SK-MEL-5 (cell line): ENCODE measurements around the gene FRMD3. TPM values are rescaled to one million over a fixed set of nuclear protein-coding genes. Genes with fewer than 3 reads are reported as not detected.

Source experiments
- DNase-seq: peaks from one replicate; pipeline ENCODE4 v3.0.0-alpha.2; 2016; ENCODE audit warnings: low read depth, low spot score
- in situ Hi-C: cut with HindIII; loops from 2 replicates; pipeline ENCODE4 v1.10.0; 2016; ENCODE audit warnings: low sequenced_read_pairs, high pct_unique_total_duplicates, low pct_unique_long_range_greater_than_20kb
- total RNA-seq: library from RNA; depleted of rRNA; stranded (reverse); fragments of >200 nt; shearing (Covaris generic); gene quantifications from 2 replicates; pipeline ENCODE4 v1.2.3, GENCODE V29; 2014

The FRMD3 gene
- total RNA-seq, 1 experiment from 2014 or later: 22.1 TPM

- in situ Hi-C loops: no loop called here
- DNase-seq: no peak
Observed at GRCh38 chr9:83257937-83258891, 280.0 kb downstream of the FRMD3 start.

GRCh38 chr9:83247732-83248131 lies 290.5 kb downstream of the FRMD3 start:
- in situ Hi-C loops: no loop called here
- no peak for DNase-seq

- in situ Hi-C loops: no loop called here
- no peak for DNase-seq
Observed at GRCh38 chr9:83245979-83246659, 292.1 kb downstream of the FRMD3 start.

GRCh38 chr9:83242066-83242465 lies 296.1 kb downstream of the FRMD3 start:
- DNase-seq: no peak
- in situ Hi-C loops: no loop called here

- in situ Hi-C loops: no loop called here
- no peak for DNase-seq
Observed at GRCh38 chr9:83240671-83241070, 297.5 kb downstream of the FRMD3 start.

GRCh38 chr9:83239747-83240146 lies 298.5 kb downstream of the FRMD3 start:
- in situ Hi-C loops: no loop called here
- DNase-seq: peak; percentile 48

GRCh38 chr9:83238871-83239640 lies 299.1 kb downstream of the FRMD3 start:
- DNase-seq: peak; percentile 96
- in situ Hi-C loops: no loop called here

- no peak for DNase-seq
- in situ Hi-C loops: no loop called here
Observed at GRCh38 chr9:83236029-83236696, 302.0 kb downstream of the FRMD3 start.

GRCh38 chr9:83235526-83235925 lies 302.7 kb downstream of the FRMD3 start:
- no peak for DNase-seq
- in situ Hi-C loops: no loop called here

GRCh38 chr9:83234541-83234940 lies 303.7 kb downstream of the FRMD3 start:
- no peak for DNase-seq
- in situ Hi-C loops: no loop called here

GRCh38 chr9:83233647-83234046 lies 304.6 kb downstream of the FRMD3 start:
- DNase-seq: no peak
- in situ Hi-C loops: no loop called here

GRCh38 chr9:83231039-83231438 lies 307.2 kb downstream of the FRMD3 start:
- peak; percentile 38 for DNase-seq

GRCh38 chr9:83220730-83221129 lies 317.5 kb downstream of the FRMD3 start:
- in situ Hi-C loops: no loop called here
- DNase-seq: peak; percentile 91

More at GRCh38 chr9:83231039-83231438, 307.2 kb downstream of the FRMD3 start:
- in situ Hi-C loops: no loop called here

- in situ Hi-C loops: no loop called here
- no peak for DNase-seq
Observed at GRCh38 chr9:83219924-83220438, 318.2 kb downstream of the FRMD3 start.

GRCh38 chr9:83219154-83219923 lies 318.9 kb downstream of the FRMD3 start:
- in situ Hi-C loops: no loop called here
- peak; percentile 73 for DNase-seq

- no peak for DNase-seq
- in situ Hi-C loops: no loop called here
Observed at GRCh38 chr9:83218411-83219090, 319.6 kb downstream of the FRMD3 start.
